Measurements from ENCODE around the gene SMYD4. TPM values are rescaled to one million over a fixed set of nuclear protein-coding genes. Genes with fewer than 3 reads are reported as not detected.

Gene SMYD4
- polyA plus RNA-seq, 4 donors: 5.1 to 15.5 (median 7.3) TPM

GRCh38 chr17:1762901-1763898, 66.5 kb downstream of the SMYD4 start:
- Histone ChIP-seq H3K36me3 (ENCODE audit: control insufficient read depth in 3 of 3, insufficient read depth in 2 of 3, low read depth in 1 of 3, low read length in 3 of 3) (no peaks in the 10 kb centered on the region), H3K27me3 (ENCODE audit: control insufficient read depth in 3 of 3, insufficient read depth in 3 of 3, low read length in 3 of 3) (no peaks in the 10 kb centered on the region), H3K27ac (ENCODE audit: low read depth in 1 of 3, low read length in 2 of 3) (peak overlapping the region; percentile 63 to 82 (median 74)), H3K9me3 (ENCODE audit: control insufficient read depth in 2 of 2, insufficient read depth in 1 of 2, low read depth in 1 of 2, low read length in 1 of 2) (no peaks in the 10 kb centered on the region), H3K4me1 (ENCODE audit: control insufficient read depth in 3 of 3, insufficient read depth in 2 of 3, low read depth in 1 of 3, low read length in 2 of 3) (peaks cover 0 to 31% (median 6%) of the 10 kb centered on the region in 3 donors), H3K4me3 (ENCODE audit: low read depth in 1 of 3, low read length in 3 of 3) (no peak overlapping the region)
- DNase-seq (peak; percentile 57 to 78), FAIRE-seq (no peak)
- WGBS, 3 donors: 18 to 47% (median 25%) methylated on average over 22 of the region's 22 CpGs

GRCh38 chr17:1762233-1762900, 67.3 kb downstream of the SMYD4 start:
- Histone ChIP-seq H3K27ac (ENCODE audit: low read depth in 1 of 3, low read length in 2 of 3) (peak overlapping the region; percentile 63 to 82 (median 74)), H3K36me3 (ENCODE audit: control insufficient read depth in 3 of 3, insufficient read depth in 2 of 3, low read depth in 1 of 3, low read length in 3 of 3) (no peaks in the 10 kb centered on the region), H3K27me3 (ENCODE audit: control insufficient read depth in 3 of 3, insufficient read depth in 3 of 3, low read length in 3 of 3) (no peaks in the 10 kb centered on the region), H3K9me3 (ENCODE audit: control insufficient read depth in 2 of 2, insufficient read depth in 1 of 2, low read depth in 1 of 2, low read length in 1 of 2) (no peaks in the 10 kb centered on the region), H3K4me3 (ENCODE audit: low read depth in 1 of 3, low read length in 3 of 3) (peak overlapping the region in 1 of 3 donors; percentile 14), H3K4me1 (ENCODE audit: control insufficient read depth in 3 of 3, insufficient read depth in 2 of 3, low read depth in 1 of 3, low read length in 2 of 3) (peaks cover 0 to 31% (median 6%) of the 10 kb centered on the region in 3 donors)
- WGBS, 3 donors: 51 to 68% (median 62%) methylated on average over 20 to 21 of the region's 21 CpGs
- no peak for FAIRE-seq
- no peak for DNase-seq

- no peak overlapping the region for H3K27ac ChIP-seq (ENCODE audit: low read depth in 1 of 3, low read length in 2 of 3)
- 69 to 86% (median 74%) methylated on average over 5 of the region's 5 CpGs for WGBS, 3 donors
- H3K4me1 ChIP-seq (ENCODE audit: control insufficient read depth in 3 of 3, insufficient read depth in 2 of 3, low read depth in 1 of 3, low read length in 2 of 3): peaks cover 0 to 30% (median 6%) of the 10 kb centered on the region in 3 donors
- no peak overlapping the region for H3K4me3 ChIP-seq (ENCODE audit: low read depth in 1 of 3, low read length in 3 of 3)
- H3K36me3 ChIP-seq (ENCODE audit: control insufficient read depth in 3 of 3, insufficient read depth in 2 of 3, low read depth in 1 of 3, low read length in 3 of 3): no peaks in the 10 kb centered on the region
- no peak for DNase-seq
- no peak for FAIRE-seq
- H3K9me3 ChIP-seq (ENCODE audit: control insufficient read depth in 2 of 2, insufficient read depth in 1 of 2, low read depth in 1 of 2, low read length in 1 of 2): no peaks in the 10 kb centered on the region
- H3K27me3 ChIP-seq (ENCODE audit: control insufficient read depth in 3 of 3, insufficient read depth in 3 of 3, low read length in 3 of 3): no peaks in the 10 kb centered on the region
These were observed 70.2 kb downstream of the SMYD4 start for GRCh38 chr17:1759529-1759928.

GRCh38 chr17:1758807-1759206, 70.9 kb downstream of the SMYD4 start:
- Histone ChIP-seq H3K27me3 (ENCODE audit: control insufficient read depth in 3 of 3, insufficient read depth in 3 of 3, low read length in 3 of 3) (no peaks in the 10 kb centered on the region), H3K4me1 (ENCODE audit: control insufficient read depth in 3 of 3, insufficient read depth in 2 of 3, low read depth in 1 of 3, low read length in 2 of 3) (peaks cover 0 to 23% (median 6%) of the 10 kb centered on the region in 3 donors), H3K36me3 (ENCODE audit: control insufficient read depth in 3 of 3, insufficient read depth in 2 of 3, low read depth in 1 of 3, low read length in 3 of 3) (no peaks in the 10 kb centered on the region), H3K9me3 (ENCODE audit: control insufficient read depth in 2 of 2, insufficient read depth in 1 of 2, low read depth in 1 of 2, low read length in 1 of 2) (no peaks in the 10 kb centered on the region), H3K4me3 (ENCODE audit: low read depth in 1 of 3, low read length in 3 of 3) (no peak overlapping the region), H3K27ac (ENCODE audit: low read depth in 1 of 3, low read length in 2 of 3) (no peak overlapping the region)
- no peak for DNase-seq
- FAIRE-seq: no peak
- WGBS, 3 donors: 75 to 85% (median 75%) methylated on average over 15 of the region's 15 CpGs

GRCh38 chr17:1755827-1756262, 73.9 kb downstream of the SMYD4 start:
- no peak for DNase-seq
- Histone ChIP-seq H3K9me3 (ENCODE audit: control insufficient read depth in 2 of 2, insufficient read depth in 1 of 2, low read depth in 1 of 2, low read length in 1 of 2) (no peaks in the 10 kb centered on the region), H3K27ac (ENCODE audit: low read depth in 1 of 3, low read length in 2 of 3) (no peak overlapping the region), H3K4me1 (ENCODE audit: control insufficient read depth in 3 of 3, insufficient read depth in 2 of 3, low read depth in 1 of 3, low read length in 2 of 3) (no peaks in the 10 kb centered on the region), H3K4me3 (ENCODE audit: low read depth in 1 of 3, low read length in 3 of 3) (no peak overlapping the region), H3K36me3 (ENCODE audit: control insufficient read depth in 3 of 3, insufficient read depth in 2 of 3, low read depth in 1 of 3, low read length in 3 of 3) (peaks cover 0 to under 1% (median 0%) of the 10 kb centered on the region in 3 donors), H3K27me3 (ENCODE audit: control insufficient read depth in 3 of 3, insufficient read depth in 3 of 3, low read length in 3 of 3) (no peaks in the 10 kb centered on the region)
- WGBS, 3 donors: 73 to 87% (median 82%) methylated on average over 17 of the region's 17 CpGs
- no peak for FAIRE-seq

GRCh38 chr17:1755252-1755826, 74.4 kb downstream of the SMYD4 start:
- H3K36me3 ChIP-seq (ENCODE audit: control insufficient read depth in 3 of 3, insufficient read depth in 2 of 3, low read depth in 1 of 3, low read length in 3 of 3): peaks cover 0 to 6% (median 0%) of the 10 kb centered on the region in 3 donors
- no peak overlapping the region for H3K4me3 ChIP-seq (ENCODE audit: low read depth in 1 of 3, low read length in 3 of 3)
- no peak overlapping the region for H3K27ac ChIP-seq (ENCODE audit: low read depth in 1 of 3, low read length in 2 of 3)
- H3K4me1 ChIP-seq (ENCODE audit: control insufficient read depth in 3 of 3, insufficient read depth in 2 of 3, low read depth in 1 of 3, low read length in 2 of 3): no peaks in the 10 kb centered on the region
- H3K9me3 ChIP-seq (ENCODE audit: control insufficient read depth in 2 of 2, insufficient read depth in 1 of 2, low read depth in 1 of 2, low read length in 1 of 2): no peaks in the 10 kb centered on the region
- DNase-seq (no peak), FAIRE-seq (no peak)
- 65 to 79% (median 70%) methylated on average over 17 to 20 of the region's 20 CpGs for WGBS, 3 donors
- H3K27me3 ChIP-seq (ENCODE audit: control insufficient read depth in 3 of 3, insufficient read depth in 3 of 3, low read length in 3 of 3): no peaks in the 10 kb centered on the region

GRCh38 chr17:1754430-1755112, 75.1 kb downstream of the SMYD4 start:
- H3K27ac ChIP-seq (ENCODE audit: low read depth in 1 of 3, low read length in 2 of 3): no peak overlapping the region
- no peaks in the 10 kb centered on the region for H3K9me3 ChIP-seq (ENCODE audit: control insufficient read depth in 2 of 2, insufficient read depth in 1 of 2, low read depth in 1 of 2, low read length in 1 of 2)
- peaks cover 0 to 8% (median 0%) of the 10 kb centered on the region in 3 donors for H3K36me3 ChIP-seq (ENCODE audit: control insufficient read depth in 3 of 3, insufficient read depth in 2 of 3, low read depth in 1 of 3, low read length in 3 of 3)
- DNase-seq (peak in 1 of 2 donors; percentile 52), FAIRE-seq (no peak)
- H3K27me3 ChIP-seq (ENCODE audit: control insufficient read depth in 3 of 3, insufficient read depth in 3 of 3, low read length in 3 of 3): no peaks in the 10 kb centered on the region
- no peak overlapping the region for H3K4me3 ChIP-seq (ENCODE audit: low read depth in 1 of 3, low read length in 3 of 3)
- no peaks in the 10 kb centered on the region for H3K4me1 ChIP-seq (ENCODE audit: control insufficient read depth in 3 of 3, insufficient read depth in 2 of 3, low read depth in 1 of 3, low read length in 2 of 3)
- 25 to 64% (median 34%) methylated on average over 23 to 24 of the region's 25 CpGs for WGBS, 3 donors

Data from small intestine (tissue), 7 donors.